Measurements from ENCODE around the gene LUZP2. TPM values are rescaled to one million over a fixed set of nuclear protein-coding genes. Genes with fewer than 3 reads are reported as not detected.

Gene LUZP2
- total RNA-seq, 2 experiments from 2014 or later, result not detected

GRCh38 chr11:24598641-24599040 lies 101.8 kb downstream of the LUZP2 start:
- no peak overlapping the region for H3K4me3 ChIP-seq (ENCODE audit: low read depth, low read length, poor library complexity, severe bottlenecking)
- CTCF ChIA-PET (ENCODE audit: unreplicated experiment), result no interaction called here
- BruUV-seq (replicated peaks), result no TSS peak
- no peak overlapping the region for H3K4me2 ChIP-seq (ENCODE audit: low read length)
- H3K79me2 ChIP-seq (ENCODE audit: insufficient read depth, low read depth, low read length), result no peaks in the 10 kb centered on the region
- H3K9me3 ChIP-seq (ENCODE audit: low read length), result no peaks in the 10 kb centered on the region
- H3K27ac ChIP-seq (ENCODE audit: low read depth, low read length, poor library complexity, severe bottlenecking), result no peak overlapping the region
- no peak for DNase-seq (ENCODE audit: low spot score)
- no peak overlapping the region for H2AFZ ChIP-seq (ENCODE audit: low read length)
- intact Hi-C loops (cut with micrococcal nuclease; ENCODE audit: unreplicated experiment), result no loop called here
- no peaks in the 10 kb centered on the region for H3K4me1 ChIP-seq (ENCODE audit: insufficient read depth, low read length, poor library complexity, severe bottlenecking)
- TF ChIP-seq CTCF (conservative IDR thresholded peaks at IDR 0.05; ENCODE audit: low read length) (no peak), EZH2phosphoT487 (IDR thresholded peaks at IDR 0.05; ENCODE audit: borderline replicate concordance, low read depth, low read length) (no peak)
- no peaks in the 10 kb centered on the region for H3K36me3 ChIP-seq (ENCODE audit: insufficient read depth, low read length)
- POLR2A ChIA-PET, result no interaction called here
- H3K9me2 ChIP-seq (ENCODE audit: insufficient read depth, low read length), result no peaks in the 10 kb centered on the region
- H4K20me1 ChIP-seq (ENCODE audit: insufficient read depth, low read length), result no peaks in the 10 kb centered on the region

DNA sequence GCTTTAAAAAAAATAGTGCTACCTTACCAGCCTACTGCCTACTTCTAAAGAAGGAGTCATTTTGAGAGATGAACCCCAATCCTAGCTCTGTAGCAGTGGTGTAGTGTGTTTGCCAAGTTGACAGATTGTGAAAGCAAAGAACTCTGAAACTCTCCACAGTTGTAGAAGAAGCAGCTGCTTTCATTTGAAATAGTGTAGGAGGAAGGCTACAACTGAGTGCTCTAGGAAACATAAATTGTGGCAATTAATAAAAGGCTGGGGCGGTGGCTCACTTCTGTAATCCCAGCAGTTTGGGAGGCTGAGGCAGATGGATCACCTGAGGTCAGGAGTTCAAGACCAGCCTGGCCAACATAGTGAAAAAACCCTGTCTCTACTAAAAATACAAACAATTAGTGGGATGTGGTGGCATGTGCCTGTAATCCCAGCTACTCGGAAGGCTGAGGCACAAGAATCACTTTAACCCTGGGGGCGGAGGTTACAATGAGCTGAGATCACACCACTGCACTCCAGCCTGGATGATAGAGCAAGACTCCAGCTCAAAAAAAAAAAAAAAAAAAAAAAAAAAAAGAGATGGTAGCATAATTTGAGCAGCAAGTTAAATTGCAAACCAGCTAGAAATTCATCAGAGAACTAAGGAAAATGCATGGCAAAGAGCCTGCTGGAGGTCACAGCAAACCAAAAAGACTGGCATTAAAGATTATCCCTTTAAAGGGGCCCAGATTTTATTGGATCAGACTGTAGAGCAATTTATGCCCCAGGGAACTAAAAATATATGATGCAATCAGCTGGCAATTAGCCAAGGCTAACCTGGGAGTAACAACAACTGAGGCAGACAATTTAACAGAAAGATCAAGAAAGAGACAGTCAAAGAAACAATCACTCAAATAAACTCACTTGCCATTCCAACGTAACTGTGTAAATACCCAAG lies 112.6 kb downstream of the LUZP2 start:
- ChIA-PET POLR2A (interaction anchor here (0.5 to 0.6 kb wide), 2 partner anchors 933 to 983 kb away, joined by 3 to 6 read pairs; no protein-coding TSS in a partner anchor), CTCF (ENCODE audit: unreplicated experiment) (no interaction called here)
- H3K27ac ChIP-seq (ENCODE audit: low read depth, low read length, poor library complexity, severe bottlenecking), result no peak overlapping the region
- intact Hi-C loops (cut with micrococcal nuclease; ENCODE audit: unreplicated experiment), result no loop called here
- DNase-seq (ENCODE audit: low spot score), result no peak
- no peaks in the 10 kb centered on the region for H4K20me1 ChIP-seq (ENCODE audit: insufficient read depth, low read length)
- no peaks in the 10 kb centered on the region for H3K9me2 ChIP-seq (ENCODE audit: insufficient read depth, low read length)
- no TSS peak for BruUV-seq (replicated peaks)
- H3K4me3 ChIP-seq (ENCODE audit: low read depth, low read length, poor library complexity, severe bottlenecking), result no peak overlapping the region
- TF ChIP-seq EZH2phosphoT487 (IDR thresholded peaks at IDR 0.05; ENCODE audit: borderline replicate concordance, low read depth, low read length) (no peak), CTCF (conservative IDR thresholded peaks at IDR 0.05; ENCODE audit: low read length) (no peak)
- H3K9me3 ChIP-seq (ENCODE audit: low read length), result no peaks in the 10 kb centered on the region
- H3K4me1 ChIP-seq (ENCODE audit: insufficient read depth, low read length, poor library complexity, severe bottlenecking), result no peaks in the 10 kb centered on the region
- H2AFZ ChIP-seq (ENCODE audit: low read length), result no peak overlapping the region
- no peaks in the 10 kb centered on the region for H3K36me3 ChIP-seq (ENCODE audit: insufficient read depth, low read length)
- H3K4me2 ChIP-seq (ENCODE audit: low read length), result no peak overlapping the region
- H3K79me2 ChIP-seq (ENCODE audit: insufficient read depth, low read depth, low read length), result no peaks in the 10 kb centered on the region
